K562 (cell line): ENCODE measurements around the gene CTSV. TPM values are rescaled to one million over a fixed set of nuclear protein-coding genes. Genes with fewer than 3 reads are reported as not detected.

Experiments
- POLR2H ChIP-seq: IDR thresholded peaks from 2 replicates; pipeline ENCODE4 v1.6.1; 2016; ENCODE audit warnings: missing genetic modification characterization, low read depth, mild to moderate bottlenecking, control low read depth, missing compliant biosample characterization, moderate library complexity
- RAD21 ChIP-seq, 2 experiments: fragments of 250-450 bp in 1 of 2; fragments of 450-650 bp in 1 of 2; sonication (Bioruptor Pico) in 1 of 2; formaldehyde crosslinking in 1 of 2; IDR thresholded peaks in 1 of 2; conservative IDR thresholded peaks in 1 of 2; 2 replicates each; pipeline versions ENCODE4 v1.4.0 to v1.8.0; 2020 to 2022; ENCODE audit warnings: mild to moderate bottlenecking in 2 of 2, moderate library complexity in 1 of 2
- SUPT5H ChIP-seq: fragments of 450-650 bp; IDR thresholded peaks from 2 replicates; pipeline ENCODE4 v1.6.1; 2016
- polyA plus RNA-seq, 8 experiments: library from polyadenylated mRNA; depleted of rRNA in 4 of 8; stranded (reverse) in 5 of 8; unstranded in 3 of 8; fragments of >200 nt; fragmentation: Nextera tagmentation in 2 of 8; fragmentation: Illumina TruSeq in 1 of 8; extraction: Ambion mirVana in 2 of 8; extraction: Trizol in 1 of 8; gene quantifications; 2 replicates each; pipeline versions ENCODE4 v1.2.1 to v1.2.3, GENCODE V29; 2011 to 2014; ENCODE audit warnings: inconsistent platforms in 1 of 8, missing spikeins in 1 of 8
- total RNA-seq, 7 experiments: library from RNA; depleted of rRNA in 6 of 7; stranded (reverse); fragments of >200 nt in 6 of 7; fragmentation: Illumina TruSeq in 2 of 7; extraction: Trizol in 2 of 7; gene quantifications; 2 replicates each; pipeline versions ENCODE4 v1.2.1 to v1.2.3, GENCODE V29; 2011 to 2021; ENCODE audit warnings: low replicate concordance in 1 of 7
- TF ChIP-seq, protein P1 (sequence below): sonication (generic); IDR thresholded peaks from 2 replicates; pipeline ENCODE4 v1.6.1; 2016
- TF ChIP-seq, protein P2 (sequence below), 3 experiments: fragments of 200-800 bp in 1 of 3; fragments of 250-450 bp in 1 of 3; fragments of 450-650 bp in 1 of 3; sonication (Bioruptor Pico) in 1 of 3; sonication (Bioruptor generic) in 1 of 3; formaldehyde crosslinking in 1 of 3; IDR thresholded peaks; 2 replicates each; pipeline versions ENCODE4 v1.6.1 to v1.8.0; 2016 to 2022; ENCODE audit warnings: mild to moderate bottlenecking in 2 of 3, missing genetic modification characterization in 2 of 3, missing compliant biosample characterization in 1 of 3, moderate library complexity in 1 of 3
- TF ChIP-seq, protein P3 (sequence below): fragments of 250-450 bp; sonication (Bioruptor Pico); IDR thresholded peaks from 2 replicates; pipeline ENCODE4 v1.9.0; 2021; ENCODE audit warnings: mild to moderate bottlenecking, inconsistent platforms

CTSV gene
- total and polyA plus RNA-seq, 9 of the 15 experiments (the other 6 are each of a cell fraction or from before 2014, with no cell fraction given) = 0.06 to 0.39 (median 0.16) TPM; not detected in 3

DNA sequence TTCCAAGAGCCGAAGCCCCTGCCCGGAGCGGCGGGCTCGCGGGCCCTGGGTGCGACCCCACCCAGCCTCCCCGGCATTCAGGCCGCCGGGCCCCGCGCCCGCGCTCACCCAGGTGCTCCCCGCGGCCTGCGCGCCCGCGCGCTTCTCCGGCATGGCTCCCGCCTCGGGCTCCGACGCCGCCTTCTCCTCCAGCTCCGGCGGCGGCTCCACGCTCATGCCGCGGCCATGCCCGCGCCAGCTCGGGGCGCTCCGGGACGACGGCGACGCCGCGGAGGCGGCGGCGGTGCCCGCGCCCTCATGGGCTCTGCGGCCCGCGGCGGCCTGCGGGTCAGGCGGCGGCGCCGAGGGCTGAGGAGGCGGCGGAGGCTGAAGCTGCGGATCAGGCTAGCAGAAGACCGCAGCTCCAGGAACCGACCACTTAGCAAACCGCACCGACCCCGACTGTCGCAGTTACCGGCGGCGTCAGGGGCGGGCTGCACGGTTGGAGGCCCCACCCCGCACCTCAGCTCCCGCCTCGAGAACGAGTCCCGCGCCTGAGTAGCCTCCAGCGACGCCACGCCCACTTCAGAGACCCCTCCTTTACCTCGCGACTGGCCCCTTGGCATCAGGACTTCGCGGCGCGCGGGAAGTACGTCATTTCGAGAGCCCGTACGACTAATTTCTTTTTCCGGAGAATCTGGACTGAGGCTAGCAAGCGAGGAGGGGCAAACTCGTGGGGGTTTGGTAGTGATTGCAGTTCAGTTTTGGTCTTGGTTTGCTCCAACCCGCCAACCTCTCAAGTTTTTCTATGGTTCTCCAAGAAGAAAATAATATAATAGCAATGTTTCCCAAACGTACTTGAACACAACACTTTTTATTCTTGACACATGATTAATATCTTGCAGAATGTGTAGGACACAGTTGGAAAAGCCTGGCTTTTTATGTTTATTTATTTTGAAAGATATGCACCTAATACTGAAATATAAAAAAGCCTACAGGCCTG lies 25.5 kb downstream of the CTSV start (continued):
- TF ChIP-seq, protein P1, sequence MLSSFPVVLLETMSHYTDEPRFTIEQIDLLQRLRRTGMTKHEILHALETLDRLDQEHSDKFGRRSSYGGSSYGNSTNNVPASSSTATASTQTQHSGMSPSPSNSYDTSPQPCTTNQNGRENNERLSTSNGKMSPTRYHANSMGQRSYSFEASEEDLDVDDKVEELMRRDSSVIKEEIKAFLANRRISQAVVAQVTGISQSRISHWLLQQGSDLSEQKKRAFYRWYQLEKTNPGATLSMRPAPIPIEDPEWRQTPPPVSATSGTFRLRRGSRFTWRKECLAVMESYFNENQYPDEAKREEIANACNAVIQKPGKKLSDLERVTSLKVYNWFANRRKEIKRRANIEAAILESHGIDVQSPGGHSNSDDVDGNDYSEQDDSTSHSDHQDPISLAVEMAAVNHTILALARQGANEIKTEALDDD = 0 out of 2 replicates have a peak, but pooled peaks have one; percentile 19
- peak; percentile 36; the same call in 1 of the 2 replicates for TF ChIP-seq POLR2H
- TF ChIP-seq, protein P2, sequence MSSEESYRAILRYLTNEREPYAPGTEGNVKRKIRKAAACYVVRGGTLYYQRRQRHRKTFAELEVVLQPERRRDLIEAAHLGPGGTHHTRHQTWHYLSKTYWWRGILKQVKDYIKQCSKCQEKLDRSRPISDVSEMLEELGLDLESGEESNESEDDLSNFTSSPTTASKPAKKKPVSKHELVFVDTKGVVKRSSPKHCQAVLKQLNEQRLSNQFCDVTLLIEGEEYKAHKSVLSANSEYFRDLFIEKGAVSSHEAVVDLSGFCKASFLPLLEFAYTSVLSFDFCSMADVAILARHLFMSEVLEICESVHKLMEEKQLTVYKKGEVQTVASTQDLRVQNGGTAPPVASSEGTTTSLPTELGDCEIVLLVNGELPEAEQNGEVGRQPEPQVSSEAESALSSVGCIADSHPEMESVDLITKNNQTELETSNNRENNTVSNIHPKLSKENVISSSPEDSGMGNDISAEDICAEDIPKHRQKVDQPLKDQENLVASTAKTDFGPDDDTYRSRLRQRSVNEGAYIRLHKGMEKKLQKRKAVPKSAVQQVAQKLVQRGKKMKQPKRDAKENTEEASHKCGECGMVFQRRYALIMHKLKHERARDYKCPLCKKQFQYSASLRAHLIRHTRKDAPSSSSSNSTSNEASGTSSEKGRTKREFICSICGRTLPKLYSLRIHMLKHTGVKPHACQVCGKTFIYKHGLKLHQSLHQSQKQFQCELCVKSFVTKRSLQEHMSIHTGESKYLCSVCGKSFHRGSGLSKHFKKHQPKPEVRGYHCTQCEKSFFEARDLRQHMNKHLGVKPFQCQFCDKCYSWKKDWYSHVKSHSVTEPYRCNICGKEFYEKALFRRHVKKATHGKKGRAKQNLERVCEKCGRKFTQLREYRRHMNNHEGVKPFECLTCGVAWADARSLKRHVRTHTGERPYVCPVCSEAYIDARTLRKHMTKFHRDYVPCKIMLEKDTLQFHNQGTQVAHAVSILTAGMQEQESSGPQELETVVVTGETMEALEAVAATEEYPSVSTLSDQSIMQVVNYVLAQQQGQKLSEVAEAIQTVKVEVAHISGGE (CRISPR knock-in tag; IDR thresholded peaks at IDR 0.05) = peak in 1 of 3 experiments; percentile 71; a peak in 2 of 6 replicates
- TF ChIP-seq SUPT5H = peak; percentile 49
- peak in 1 of 2 experiments; percentile 4; a peak in 1 of 4 replicates for TF ChIP-seq RAD21 (CRISPR knock-in tag; conservative IDR thresholded peaks at IDR 0.05 in 1 of 2, IDR thresholded peaks at IDR 0.05 in 1 of 2)
- TF ChIP-seq, protein P3, sequence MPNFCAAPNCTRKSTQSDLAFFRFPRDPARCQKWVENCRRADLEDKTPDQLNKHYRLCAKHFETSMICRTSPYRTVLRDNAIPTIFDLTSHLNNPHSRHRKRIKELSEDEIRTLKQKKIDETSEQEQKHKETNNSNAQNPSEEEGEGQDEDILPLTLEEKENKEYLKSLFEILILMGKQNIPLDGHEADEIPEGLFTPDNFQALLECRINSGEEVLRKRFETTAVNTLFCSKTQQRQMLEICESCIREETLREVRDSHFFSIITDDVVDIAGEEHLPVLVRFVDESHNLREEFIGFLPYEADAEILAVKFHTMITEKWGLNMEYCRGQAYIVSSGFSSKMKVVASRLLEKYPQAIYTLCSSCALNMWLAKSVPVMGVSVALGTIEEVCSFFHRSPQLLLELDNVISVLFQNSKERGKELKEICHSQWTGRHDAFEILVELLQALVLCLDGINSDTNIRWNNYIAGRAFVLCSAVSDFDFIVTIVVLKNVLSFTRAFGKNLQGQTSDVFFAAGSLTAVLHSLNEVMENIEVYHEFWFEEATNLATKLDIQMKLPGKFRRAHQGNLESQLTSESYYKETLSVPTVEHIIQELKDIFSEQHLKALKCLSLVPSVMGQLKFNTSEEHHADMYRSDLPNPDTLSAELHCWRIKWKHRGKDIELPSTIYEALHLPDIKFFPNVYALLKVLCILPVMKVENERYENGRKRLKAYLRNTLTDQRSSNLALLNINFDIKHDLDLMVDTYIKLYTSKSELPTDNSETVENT (CRISPR knock-in tag) = peak; percentile 80
